HuH-7.5 (cell line): ENCODE data around the gene MIOX.

Experiments used
- DNase-seq: peaks from one replicate; pipeline ENCODE4 v3.0.0; 2011; ENCODE audit warnings: low spot score

The MIOX gene

GRCh38 chr22:50455201-50455600 is 31.5 kb upstream of the MIOX start:
- DNase-seq, result no peak

DNA sequence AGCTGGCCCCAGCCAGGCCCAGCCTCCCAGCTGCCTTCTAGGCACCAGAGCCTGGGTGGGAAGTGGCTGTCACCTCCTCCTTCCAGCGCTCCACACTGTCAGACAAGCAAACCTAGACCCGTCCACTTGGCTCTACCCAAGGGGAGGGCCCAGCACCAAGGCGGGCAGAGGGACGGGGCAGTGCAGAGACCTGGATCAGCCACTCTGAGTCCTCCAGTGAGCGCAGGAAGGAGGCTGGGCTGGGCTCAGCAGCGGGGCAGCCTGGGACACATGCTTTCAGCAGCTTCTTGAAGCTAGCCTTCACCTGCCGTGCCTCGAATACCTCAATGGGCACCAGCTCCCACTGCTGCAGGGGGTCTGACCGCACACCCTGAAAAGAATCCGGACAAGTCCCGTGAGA is 30.6 kb upstream of the MIOX start:
- no peak for DNase-seq

GRCh38 chr22:50456466-50457234 is 30.0 kb upstream of the MIOX start:
- no peak for DNase-seq

GRCh38 chr22:50459016-50459415 is 27.6 kb upstream of the MIOX start:
- DNase-seq, result no peak

DNA sequence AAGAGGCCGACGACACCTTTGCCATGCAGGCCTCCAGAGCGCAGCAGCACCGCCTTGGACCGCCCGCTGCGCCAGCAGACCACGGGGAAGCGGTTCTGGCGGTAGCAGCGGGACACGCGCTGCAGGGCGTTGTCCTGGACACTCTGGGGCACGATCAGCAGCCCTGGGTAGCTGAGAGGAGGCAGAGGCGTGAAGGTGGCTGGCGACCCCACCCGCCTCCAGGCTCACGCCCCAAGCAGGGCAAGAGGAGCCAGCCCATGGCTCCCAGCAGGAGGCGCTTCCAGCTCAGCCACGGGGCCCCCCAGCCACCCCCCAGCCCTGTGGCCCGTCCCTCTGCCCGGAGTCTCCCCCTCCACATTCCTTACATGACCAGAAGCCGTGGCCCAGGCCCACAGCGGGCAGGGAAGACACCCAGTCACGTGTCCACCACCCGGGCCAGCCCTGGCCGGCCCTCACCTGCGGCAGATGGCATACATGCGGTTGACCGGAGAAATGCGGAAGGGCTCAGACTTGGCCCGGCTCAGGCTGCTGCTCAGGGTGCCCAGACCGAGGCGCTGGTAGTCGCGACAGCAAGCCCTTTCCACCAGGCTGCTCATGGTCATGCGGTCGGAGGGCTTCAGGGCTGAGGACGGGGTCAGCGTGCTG is 27.0 kb upstream of the MIOX start:
- DNase-seq, result no peak

GRCh38 chr22:50460938-50461337 is 25.7 kb upstream of the MIOX start:
- no peak for DNase-seq

- DNase-seq, result no peak
Measured at GRCh38 chr22:50461536-50461935, 25.1 kb upstream of the MIOX start.

DNA sequence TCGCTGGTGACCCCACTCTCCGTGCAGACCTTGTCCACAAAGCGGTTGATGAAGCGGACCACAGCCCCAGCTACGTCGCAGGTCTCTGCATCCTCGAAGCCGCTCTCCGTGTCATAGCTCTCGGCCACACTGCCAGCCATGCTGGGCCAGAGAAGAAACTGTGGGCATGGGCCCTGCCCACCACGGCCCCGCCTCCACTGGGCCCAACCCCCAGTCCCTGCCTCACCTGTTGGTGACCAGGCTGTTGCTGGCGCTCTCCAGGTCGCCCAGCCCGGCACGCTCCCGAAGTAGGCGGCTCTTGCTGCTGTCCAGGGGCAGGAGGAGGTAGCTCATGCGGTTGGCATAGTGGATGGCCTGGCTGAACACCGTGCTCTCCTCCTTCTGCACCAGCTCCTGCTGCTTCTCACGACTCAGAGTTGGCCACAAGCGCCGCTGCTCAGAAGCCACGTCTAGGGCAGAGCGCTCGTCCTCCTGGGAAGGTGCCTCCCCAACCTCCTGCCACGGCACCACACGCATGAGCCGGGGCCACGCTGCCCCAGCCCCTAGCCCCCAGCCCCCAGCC is 24.6 kb upstream of the MIOX start:
- no peak for DNase-seq

- no peak for DNase-seq
Measured at GRCh38 chr22:50463188-50463900, 23.3 kb upstream of the MIOX start.

DNA sequence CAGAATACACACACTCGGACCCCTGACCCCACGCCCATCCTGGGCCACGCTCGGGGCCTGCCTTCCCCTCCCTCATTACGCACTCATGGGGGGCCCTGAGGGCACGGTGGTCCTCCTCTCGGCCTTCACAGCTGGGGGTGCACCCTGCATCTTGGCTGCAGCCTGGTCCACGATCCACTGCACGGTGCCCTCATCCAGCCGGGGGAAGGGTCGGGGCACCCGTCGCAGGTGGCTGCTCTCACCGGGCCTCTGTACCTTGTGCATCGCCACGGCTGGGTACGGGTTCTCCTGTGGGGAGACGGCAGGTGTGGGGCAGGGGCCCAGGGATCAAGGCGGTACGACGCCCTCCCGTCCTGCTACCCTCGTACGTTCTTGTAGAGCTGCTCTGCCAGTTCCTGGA is 22.2 kb upstream of the MIOX start:
- DNase-seq, result no peak

- no peak for DNase-seq
Measured at GRCh38 chr22:50465066-50465930, 21.4 kb upstream of the MIOX start.

- no peak for DNase-seq
Measured at GRCh38 chr22:50467341-50467740, 19.3 kb upstream of the MIOX start.

GRCh38 chr22:50467773-50468440 is 18.8 kb upstream of the MIOX start:
- DNase-seq, result no peak

DNA sequence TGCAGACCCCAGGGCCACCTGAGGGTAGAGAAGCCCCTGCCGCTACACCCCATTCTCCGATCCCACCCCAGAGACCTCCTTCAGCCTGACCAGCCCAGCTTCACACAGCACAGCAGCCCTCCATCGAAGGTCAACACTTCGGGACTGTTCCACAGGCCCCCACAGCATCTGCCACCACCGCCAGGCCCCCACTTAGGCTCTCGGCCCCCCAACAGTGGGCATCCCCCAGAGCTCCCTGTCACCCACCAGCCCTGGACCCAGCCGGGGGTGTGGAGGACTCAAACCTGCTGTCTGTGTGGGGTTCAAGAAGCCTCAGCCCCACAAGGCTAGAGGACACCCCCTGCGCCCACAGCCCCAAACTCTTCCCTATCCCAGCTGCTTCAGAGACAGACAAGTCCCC is 18.0 kb upstream of the MIOX start:
- no peak for DNase-seq

DNA sequence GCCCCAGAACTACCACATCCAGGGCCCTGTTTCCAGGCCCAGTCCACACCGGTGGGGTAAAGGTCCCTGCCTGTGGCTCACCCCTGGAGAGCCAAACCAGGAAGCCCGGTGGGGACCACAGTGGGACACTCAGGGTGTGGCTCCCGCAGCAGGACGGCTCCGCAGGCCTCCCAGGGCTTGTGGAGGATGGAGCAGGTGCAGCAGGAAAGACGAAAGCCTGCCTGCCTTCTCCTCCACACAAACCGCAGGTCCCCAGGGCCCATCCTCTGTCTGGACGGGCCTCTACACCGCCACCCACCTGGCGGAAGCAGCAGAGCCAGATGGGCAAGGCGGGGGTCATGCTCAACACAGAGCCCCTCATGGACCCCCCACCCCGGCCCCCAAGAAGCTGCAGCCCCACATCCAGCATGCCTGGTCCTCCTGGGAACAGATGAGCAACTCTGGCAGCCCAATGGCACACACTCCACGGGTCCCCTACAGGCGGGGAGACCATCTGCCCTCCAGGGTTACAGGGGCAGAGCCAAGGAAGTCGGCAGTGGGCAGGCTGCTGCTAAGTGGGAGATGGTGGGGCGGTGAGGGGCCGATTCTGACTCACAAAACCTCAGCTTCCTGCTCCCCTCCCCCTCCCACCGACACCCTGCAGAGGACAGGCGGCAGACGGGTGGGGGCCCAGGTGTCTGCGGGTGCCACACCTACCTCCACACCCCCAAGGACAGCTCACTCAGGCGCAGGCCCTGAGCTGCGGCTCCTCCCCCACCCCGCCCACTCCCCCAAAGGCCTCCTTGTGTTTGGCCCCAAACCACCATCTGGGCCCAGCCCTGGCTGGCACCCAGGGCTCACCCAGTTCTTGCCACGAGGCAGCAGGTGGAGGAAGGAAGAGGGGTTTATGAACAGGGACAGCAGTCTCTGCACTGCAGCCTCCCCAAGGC is 17.0 kb upstream of the MIOX start:
- no peak for DNase-seq

DNA sequence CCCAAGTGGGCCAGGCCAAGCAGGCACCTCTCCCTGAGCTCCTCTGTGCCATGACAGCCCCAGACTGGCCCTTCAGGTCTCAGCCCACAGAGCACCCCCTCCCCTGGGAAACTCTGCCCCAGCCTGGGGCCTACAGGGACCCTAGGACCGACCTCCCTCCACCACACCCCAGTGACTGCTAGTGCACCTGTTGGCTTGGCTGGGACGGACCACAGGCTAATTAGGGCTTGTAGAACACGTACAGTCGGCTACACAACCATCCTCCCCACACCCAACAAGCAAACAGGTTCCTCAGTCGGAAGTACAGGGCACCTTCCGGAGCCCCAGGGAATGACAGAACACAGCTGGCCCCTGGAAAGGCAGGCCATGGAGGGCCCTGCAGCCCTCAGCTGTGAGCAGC is 16.2 kb upstream of the MIOX start:
- DNase-seq, result no peak

GRCh38 chr22:50471197-50471847 is 15.3 kb upstream of the MIOX start:
- DNase-seq, result no peak

DNA sequence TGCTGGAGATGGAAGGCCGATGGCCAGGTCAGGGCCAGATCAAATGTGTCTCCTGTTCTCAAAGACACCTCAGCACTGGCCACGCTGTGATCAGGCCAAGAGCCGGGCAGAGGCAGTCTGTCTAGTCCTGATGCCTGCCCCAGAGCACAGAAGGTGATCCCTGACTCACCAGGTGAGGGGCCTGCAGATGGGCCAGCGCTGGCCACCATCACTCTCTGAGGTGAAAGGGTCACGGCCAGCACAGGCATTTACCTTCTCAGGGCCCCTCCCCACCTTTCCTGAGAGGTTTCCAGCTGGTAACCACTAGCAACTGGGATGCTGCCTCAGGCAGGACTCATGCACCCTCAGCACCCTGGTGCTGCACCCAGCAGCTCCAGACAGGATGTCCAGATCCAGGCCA is 14.7 kb upstream of the MIOX start:
- no peak for DNase-seq

GRCh38 chr22:50473088-50473487 is 13.6 kb upstream of the MIOX start:
- peak; percentile 89 for DNase-seq
